HFFc6 (cell line): ENCODE data around the gene GLYR1. TPM values are rescaled to one million over a fixed set of nuclear protein-coding genes. Genes with fewer than 3 reads are reported as not detected.

Source experiments
- DNase-seq: peaks from one replicate; pipeline ENCODE4 v3.0.0-alpha.2; 2018
- H3K27ac Mint-ChIP-seq: 2 replicates; pipeline ENCODE4 v1.8.0; 2020; ENCODE audit warnings: mild to moderate bottlenecking, mixed read lengths
- H3K27me3 Mint-ChIP-seq: 2 replicates; pipeline ENCODE4 v1.8.0; 2021; ENCODE audit warnings: mild to moderate bottlenecking, moderate library complexity, mixed read lengths; ENCODE audit not compliant: insufficient read depth
- H3K36me3 Mint-ChIP-seq: 2 replicates; pipeline ENCODE4 v1.8.0; 2021; ENCODE audit warnings: low read depth, mixed read lengths
- H3K4me1 Mint-ChIP-seq: 2 replicates; pipeline ENCODE4 v1.8.0; 2020; ENCODE audit warnings: low read depth, mixed read lengths
- H3K4me3 Mint-ChIP-seq: 2 replicates; pipeline ENCODE4 v1.8.0; 2020; ENCODE audit warnings: mild to moderate bottlenecking, moderate library complexity, mixed read lengths
- H3K9me3 Mint-ChIP-seq: 2 replicates; pipeline ENCODE4 v1.8.0; 2020; ENCODE audit warnings: mild to moderate bottlenecking, mixed read lengths
- CTCF ChIP-seq: fragments of 200-600 bp; sonication (generic); IDR thresholded peaks from 2 replicates; pipeline ENCODE4 v1.5.0; 2021; ENCODE audit warnings: antibody characterized with exemption, mild to moderate bottlenecking
- total RNA-seq, 6 experiments: library from RNA; stranded (reverse); fragmentation: NEBNext Ultra II Directional; extraction: Animal tissue kit (Norgen Biotek cat#: 25700); gene quantifications; 2 replicates in 1 of 6; 3 replicates in 5 of 6; pipeline ENCODE4 v1.2.3, GENCODE V29; 2021

Gene GLYR1
- total RNA-seq, 6 experiments from 2014 or later = 77.6 to 89.4 (median 81.8) TPM

GRCh38 chr16:4771646-4772045, 75.4 kb downstream of the GLYR1 start:
- H3K9me3 Mint-ChIP-seq = no peaks in the 10 kb centered on the region
- H3K36me3 Mint-ChIP-seq = no peaks in the 10 kb centered on the region
- TF ChIP-seq CTCF = no peak
- DNase-seq = no peak
- peaks cover 22% of the 10 kb centered on the region for H3K4me1 Mint-ChIP-seq
- no peak overlapping the region for H3K27ac Mint-ChIP-seq
- no peak overlapping the region for H3K4me3 Mint-ChIP-seq
- no peaks in the 10 kb centered on the region; the same call in 1 of the 2 replicates for H3K27me3 Mint-ChIP-seq

GRCh38 chr16:4769306-4769638, 77.8 kb downstream of the GLYR1 start:
- H3K27me3 Mint-ChIP-seq = no peaks in the 10 kb centered on the region; the same call in 1 of the 2 replicates
- H3K4me3 Mint-ChIP-seq = peak overlapping the region; percentile 88
- no peaks in the 10 kb centered on the region for H3K9me3 Mint-ChIP-seq
- no peak overlapping the region for H3K27ac Mint-ChIP-seq
- TF ChIP-seq CTCF = no peak
- peaks cover 31% of the 10 kb centered on the region for H3K4me1 Mint-ChIP-seq
- H3K36me3 Mint-ChIP-seq = no peaks in the 10 kb centered on the region
- DNase-seq = no peak

GRCh38 chr16:4768549-4769305, 78.4 kb downstream of the GLYR1 start:
- H3K4me3 Mint-ChIP-seq = peak overlapping the region; percentile 88
- TF ChIP-seq CTCF = no peak
- DNase-seq = peak; percentile 93
- peak overlapping the region; percentile 94 for H3K27ac Mint-ChIP-seq
- H3K4me1 Mint-ChIP-seq = peaks cover 27% of the 10 kb centered on the region
- H3K9me3 Mint-ChIP-seq = no peaks in the 10 kb centered on the region
- H3K36me3 Mint-ChIP-seq = no peaks in the 10 kb centered on the region
- no peaks in the 10 kb centered on the region; the same call in 1 of the 2 replicates for H3K27me3 Mint-ChIP-seq

GRCh38 chr16:4767872-4768548, 79.1 kb downstream of the GLYR1 start:
- TF ChIP-seq CTCF = no peak
- no peaks in the 10 kb centered on the region for H3K9me3 Mint-ChIP-seq
- no peaks in the 10 kb centered on the region for H3K36me3 Mint-ChIP-seq
- DNase-seq = no peak
- no peaks in the 10 kb centered on the region; the same call in 1 of the 2 replicates for H3K27me3 Mint-ChIP-seq
- peaks cover 26% of the 10 kb centered on the region for H3K4me1 Mint-ChIP-seq
- peak overlapping the region; percentile 88 for H3K4me3 Mint-ChIP-seq
- peak overlapping the region; percentile 94 for H3K27ac Mint-ChIP-seq

- Mint-ChIP-seq H3K36me3 (no peaks in the 10 kb centered on the region), H3K27me3 (no peaks in the 10 kb centered on the region; the same call in 1 of the 2 replicates), H3K4me1 (peaks cover 26% of the 10 kb centered on the region), H3K9me3 (no peaks in the 10 kb centered on the region), H3K4me3 (peak within 1 kb of the TSS; percentile 93), H3K27ac (peak within 1 kb of the TSS; percentile 94)
- DNase-seq = peak; percentile 96
- TF ChIP-seq CTCF = no peak
These were observed 80.0 kb downstream of the GLYR1 start, which contains the start of gene ZNF500 for GRCh38 chr16:4766875-4767628. ZNF500 (minus strand) TSS chr16:4767162; CDS start chr16:4765978, 1,184 bp downstream.
